MM.1S (cell line): ENCODE results near the gene NPFFR1.

ENCODE experiments used
- EZH2 ChIP-seq: fragments of 300-600 bp; sonication (generic); optimal IDR thresholded peaks from 2 replicates; pipeline ENCODE3; 2017; ENCODE audit warnings: low read depth, mild to moderate bottlenecking, antibody characterized with exemption, low read length, mixed read lengths
- TF ChIP-seq, protein P1 (sequence below): fragments of 300-600 bp; sonication (generic); IDR thresholded peaks from 2 replicates; pipeline ENCODE4 v1.5.1; 2016; ENCODE audit warnings: antibody characterized with exemption, low read length, mixed read lengths

DNA sequence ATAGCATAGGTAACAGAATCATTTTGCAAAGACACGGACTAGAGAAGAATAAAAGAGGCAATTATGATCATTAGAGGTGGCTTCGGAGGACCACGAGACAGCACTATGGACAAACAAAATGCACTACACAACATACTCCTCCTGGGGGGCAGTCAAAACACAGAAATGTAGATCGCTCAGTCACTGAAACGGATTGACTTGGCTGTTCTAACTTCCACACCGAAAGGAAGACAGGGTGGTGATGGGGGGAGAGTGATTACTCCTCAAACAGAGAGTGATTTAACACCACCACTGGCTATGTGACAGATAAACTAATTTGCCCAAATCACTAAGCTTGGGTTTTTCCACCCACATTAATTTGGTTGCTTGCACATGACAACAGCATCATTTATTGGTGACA is 36.4 kb downstream of the NPFFR1 start:
- TF ChIP-seq, protein P1, sequence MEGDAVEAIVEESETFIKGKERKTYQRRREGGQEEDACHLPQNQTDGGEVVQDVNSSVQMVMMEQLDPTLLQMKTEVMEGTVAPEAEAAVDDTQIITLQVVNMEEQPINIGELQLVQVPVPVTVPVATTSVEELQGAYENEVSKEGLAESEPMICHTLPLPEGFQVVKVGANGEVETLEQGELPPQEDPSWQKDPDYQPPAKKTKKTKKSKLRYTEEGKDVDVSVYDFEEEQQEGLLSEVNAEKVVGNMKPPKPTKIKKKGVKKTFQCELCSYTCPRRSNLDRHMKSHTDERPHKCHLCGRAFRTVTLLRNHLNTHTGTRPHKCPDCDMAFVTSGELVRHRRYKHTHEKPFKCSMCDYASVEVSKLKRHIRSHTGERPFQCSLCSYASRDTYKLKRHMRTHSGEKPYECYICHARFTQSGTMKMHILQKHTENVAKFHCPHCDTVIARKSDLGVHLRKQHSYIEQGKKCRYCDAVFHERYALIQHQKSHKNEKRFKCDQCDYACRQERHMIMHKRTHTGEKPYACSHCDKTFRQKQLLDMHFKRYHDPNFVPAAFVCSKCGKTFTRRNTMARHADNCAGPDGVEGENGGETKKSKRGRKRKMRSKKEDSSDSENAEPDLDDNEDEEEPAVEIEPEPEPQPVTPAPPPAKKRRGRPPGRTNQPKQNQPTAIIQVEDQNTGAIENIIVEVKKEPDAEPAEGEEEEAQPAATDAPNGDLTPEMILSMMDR = no peak
- TF ChIP-seq EZH2 = no peak
